ENCODE results near the gene PAQR8.

PAQR8 gene

DNA sequence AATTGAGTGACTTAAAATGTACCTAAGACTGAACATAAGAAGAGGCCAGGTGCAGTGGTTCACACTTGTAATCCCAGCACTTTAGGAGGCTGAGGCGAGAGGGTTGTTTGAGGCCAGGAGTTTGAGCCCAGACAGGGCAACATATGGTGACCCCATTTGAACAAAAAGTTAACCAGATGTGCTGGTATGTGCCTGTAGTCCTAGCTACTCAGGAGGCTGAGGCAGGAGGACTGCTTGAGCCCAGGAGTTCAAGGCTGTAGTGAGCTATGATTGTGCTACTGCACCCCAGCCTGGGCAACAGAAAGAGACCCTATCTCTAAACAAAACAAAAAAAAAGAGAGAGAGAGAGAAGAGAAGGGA is 10.1 kb upstream of the PAQR8 start:
- DNase-seq (ENCODE audit: low spot score), result no peak

GRCh38 chr6:52352239-52353018 is 9.5 kb upstream of the PAQR8 start:
- DNase-seq (ENCODE audit: low spot score), result no peak

GRCh38 chr6:52356017-52356416 is 5.9 kb upstream of the PAQR8 start:
- no peak for DNase-seq (ENCODE audit: low spot score)

- no peak for DNase-seq (ENCODE audit: low spot score)
Measured at GRCh38 chr6:52359403-52359802, 2.5 kb upstream of the PAQR8 start.

DNA sequence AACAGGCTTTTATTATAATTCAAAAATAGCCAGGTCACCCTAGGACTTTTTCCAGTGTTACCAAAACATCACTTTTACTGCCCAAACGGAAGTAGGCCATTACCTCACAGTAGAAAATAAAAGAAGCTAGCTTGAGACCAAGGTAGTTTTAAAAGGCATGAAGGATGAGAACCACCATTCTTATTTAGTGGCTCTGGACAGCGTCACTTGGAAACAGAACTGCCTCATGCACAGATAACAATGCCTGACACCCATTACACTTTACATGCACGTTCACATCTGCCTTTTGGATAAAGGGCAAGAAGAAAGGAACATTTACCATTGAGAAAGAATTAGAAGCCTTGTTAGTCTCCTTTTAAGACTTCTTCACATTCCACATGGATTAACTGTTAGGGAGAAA is 1.9 kb upstream of the PAQR8 start:
- no peak for DNase-seq (ENCODE audit: low spot score)

- DNase-seq (ENCODE audit: low spot score), result no peak
Measured at GRCh38 chr6:52360601-52361413, 1.1 kb upstream of the PAQR8 start.

GRCh38 chr6:52361414-52361944 is 472 bp upstream of the PAQR8 start:
- no peak for DNase-seq (ENCODE audit: low spot score)

GRCh38 chr6:52362443-52363227 is 684 bp downstream of the PAQR8 start:
- peak; percentile 60 for DNase-seq (ENCODE audit: low spot score)

DNA sequence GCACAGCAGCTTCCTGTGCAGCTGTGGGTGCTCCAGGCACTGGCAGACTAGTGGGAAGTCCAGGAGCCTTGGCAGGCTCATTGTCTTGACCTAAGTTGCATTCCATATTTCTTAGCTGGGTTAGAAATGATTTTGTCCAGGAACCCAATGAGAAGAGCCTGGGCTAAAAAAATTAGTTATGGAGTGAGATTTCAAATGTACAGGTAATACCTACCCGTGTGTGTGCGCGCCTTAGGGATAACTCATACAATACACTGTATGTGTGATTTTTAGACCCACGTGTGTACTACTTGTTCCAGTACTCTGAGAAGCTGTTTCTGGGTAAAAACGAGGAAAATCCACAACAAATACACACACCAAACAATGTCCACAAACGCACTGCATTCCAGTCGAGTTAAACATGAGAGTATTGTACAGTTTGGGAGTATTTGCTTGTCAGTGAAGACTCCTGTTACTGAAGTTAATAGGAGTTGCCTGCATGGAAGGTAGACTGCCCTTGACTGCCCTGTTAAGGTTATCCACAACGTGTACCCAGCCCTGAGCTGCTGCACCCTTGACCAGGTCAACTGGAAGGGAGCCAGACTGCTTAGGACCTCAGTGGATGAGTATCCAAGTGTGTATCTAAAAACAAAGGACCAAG is 1.4 kb downstream of the PAQR8 start:
- peak; percentile 67 for DNase-seq (ENCODE audit: low spot score)

- DNase-seq (ENCODE audit: low spot score), result peak; percentile 74
Measured at GRCh38 chr6:52364480-52365166, 2.7 kb downstream of the PAQR8 start.

DNA sequence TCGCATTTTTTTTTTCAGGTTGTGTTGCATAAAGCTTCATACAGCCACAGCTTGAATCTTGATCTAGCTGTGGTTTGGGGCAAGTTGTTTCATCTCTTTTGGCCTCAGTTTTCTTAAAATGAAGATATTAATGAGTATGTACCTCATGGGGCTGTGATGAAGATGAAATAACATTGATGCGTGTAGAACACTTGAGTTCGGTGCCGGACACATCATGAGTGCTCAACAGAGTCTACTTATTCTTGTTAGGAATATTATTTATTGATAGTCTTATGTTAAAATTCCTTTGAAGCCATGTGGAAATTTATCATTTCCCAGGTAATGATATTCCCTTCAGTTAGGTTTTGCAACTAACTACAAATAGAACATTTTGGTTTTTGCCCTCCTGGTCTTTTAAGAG is 3.4 kb downstream of the PAQR8 start:
- DNase-seq (ENCODE audit: low spot score), result peak; percentile 50

GRCh38 chr6:52365866-52366540 is 4.1 kb downstream of the PAQR8 start:
- DNase-seq (ENCODE audit: low spot score), result peak; percentile 75

GRCh38 chr6:52368002-52368401 is 6.1 kb downstream of the PAQR8 start:
- DNase-seq (ENCODE audit: low spot score), result no peak

DNA sequence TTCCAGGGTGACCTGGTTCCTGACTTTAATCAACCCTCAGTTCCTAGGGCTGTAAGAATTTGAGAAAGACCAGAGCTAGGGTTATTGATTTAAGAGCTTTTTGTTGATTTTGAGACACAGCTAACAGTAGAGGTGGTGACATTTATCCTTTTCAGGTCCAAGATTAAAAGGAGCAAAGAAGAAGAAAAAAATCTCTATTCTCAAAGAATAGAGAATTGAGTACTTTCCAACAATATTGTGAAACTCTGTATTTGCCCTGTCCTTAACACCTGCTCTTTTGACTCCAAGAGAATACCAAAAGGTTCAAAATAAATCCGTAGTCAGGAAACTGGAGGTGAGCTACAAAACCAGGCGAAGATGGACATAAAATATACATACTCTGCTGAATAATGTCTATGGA is 7.3 kb downstream of the PAQR8 start:
- no peak for DNase-seq (ENCODE audit: low spot score)

DNA sequence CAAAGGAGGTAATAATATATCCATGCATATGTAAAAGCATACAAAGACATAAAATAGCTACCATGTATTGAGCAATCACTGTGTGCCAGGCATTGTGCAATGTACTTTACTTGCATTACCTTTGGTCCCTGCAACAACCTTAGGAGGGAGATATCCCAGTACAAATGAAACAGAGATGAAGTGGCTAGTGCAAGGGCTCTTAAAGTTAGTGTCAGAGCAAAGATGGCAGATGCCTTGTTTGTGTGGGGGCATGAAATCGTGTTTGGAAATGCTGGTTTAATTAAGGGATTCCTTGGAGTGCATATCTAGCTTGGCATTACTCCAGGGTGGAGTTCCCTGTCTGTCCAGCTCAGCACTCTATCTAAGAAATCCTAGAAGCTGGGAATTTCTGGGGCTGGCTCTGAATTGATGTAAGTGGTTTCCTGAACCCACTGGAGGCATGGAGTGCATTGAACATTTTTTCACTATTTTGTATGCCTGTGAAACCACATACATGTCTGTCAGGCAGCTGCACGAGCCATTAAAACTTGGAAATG is 9.8 kb downstream of the PAQR8 start:
- no peak for DNase-seq (ENCODE audit: low spot score)

DNA sequence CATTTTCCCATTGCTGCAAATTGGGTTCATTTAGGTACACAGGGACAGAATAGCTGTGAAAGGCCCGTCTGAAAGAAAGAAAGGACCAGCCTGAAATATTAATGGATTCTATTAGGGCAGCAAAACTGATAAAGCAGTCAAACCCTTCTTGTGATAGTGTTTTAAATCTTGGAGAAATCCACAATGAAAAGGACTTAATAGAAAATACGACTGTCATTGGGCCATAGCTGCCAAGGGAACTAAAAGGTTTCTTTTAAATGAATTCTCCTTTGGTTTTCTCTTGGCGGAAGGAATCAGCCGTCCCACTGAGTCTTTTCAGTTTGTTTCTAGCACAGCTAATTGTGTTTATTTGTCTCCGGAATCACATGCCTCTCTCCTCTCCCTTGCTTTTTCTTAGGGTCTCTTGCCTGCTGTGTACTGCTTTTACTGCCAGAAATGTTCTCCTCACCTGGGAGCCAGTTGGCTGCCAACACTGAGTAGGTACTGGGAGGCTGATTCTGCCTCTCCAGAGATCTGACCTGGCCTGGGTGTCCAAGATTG is 11.3 kb downstream of the PAQR8 start:
- DNase-seq (ENCODE audit: low spot score), result peak; percentile 62

- no peak for DNase-seq (ENCODE audit: low spot score)
Measured at GRCh38 chr6:52374247-52374646, 12.3 kb downstream of the PAQR8 start.

DNA sequence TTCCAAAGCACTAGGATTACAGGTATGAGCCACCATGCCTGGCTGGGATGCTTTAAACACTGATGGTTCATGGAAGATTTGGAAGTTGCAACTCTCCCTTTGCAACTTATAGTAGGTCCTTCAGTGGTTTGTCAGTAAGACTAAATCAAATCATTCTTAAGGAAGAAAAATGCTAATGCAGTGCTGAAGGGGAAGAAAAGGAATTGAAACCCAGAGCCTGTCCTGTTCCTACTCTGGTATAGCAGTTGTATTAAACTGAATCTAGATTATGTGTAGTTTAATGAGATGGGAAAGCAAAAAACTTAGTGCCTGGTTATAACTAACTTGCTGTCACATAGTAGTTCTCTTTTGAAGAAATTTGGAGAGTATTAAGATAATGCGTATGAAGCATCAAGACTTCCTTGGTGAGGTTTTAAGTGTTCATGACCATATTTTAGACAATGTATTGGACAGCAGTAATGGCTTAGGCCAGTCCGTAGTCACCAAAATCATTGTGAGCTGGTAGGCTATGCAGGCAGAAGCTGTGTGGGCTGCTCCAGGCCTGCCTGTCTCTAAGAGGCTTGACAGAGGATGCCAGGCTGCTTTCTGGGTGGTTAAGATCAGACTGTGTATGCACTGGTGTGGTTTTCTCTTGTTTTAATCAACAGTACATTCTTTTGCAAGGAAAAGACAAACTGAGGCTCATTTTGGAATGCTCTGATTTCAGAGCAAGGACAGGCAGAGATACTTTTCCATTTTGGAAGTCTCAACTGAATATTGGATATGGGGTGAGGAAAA is 14.0 kb downstream of the PAQR8 start:
- DNase-seq (ENCODE audit: low spot score), result peak; percentile 64

GRCh38 chr6:52376763-52377162 is 14.8 kb downstream of the PAQR8 start:
- DNase-seq (ENCODE audit: low spot score), result peak; percentile 88

All from globus pallidus (tissue), 1 donor.